HepG2 (cell line): Measurements from ENCODE around the gene SAPCD2. TPM values are rescaled to one million over a fixed set of nuclear protein-coding genes. Genes with fewer than 3 reads are reported as not detected.

Source experiments
- CEBPB ChIP-seq: IDR thresholded peaks from 2 replicates; pipeline ENCODE4 v1.6.1; 2011; ENCODE audit warnings: low read depth, low read length, improper control_type of control experiment, borderline replicate concordance
- EP300 ChIP-seq, 3 experiments: sonication (generic) in 1 of 3; formaldehyde crosslinking in 1 of 3; IDR thresholded peaks; 2 replicates each; pipeline versions ENCODE4 v1.5.1 to v1.6.1; 2011 to 2020; ENCODE audit warnings: low read depth in 2 of 3, low read length in 2 of 3, borderline replicate concordance in 1 of 3, improper control_type of control experiment in 1 of 3, mild to moderate bottlenecking in 1 of 3, missing genetic modification reagents in 1 of 3, moderate library complexity in 1 of 3
- HIVEP1 ChIP-seq: sonication (generic); formaldehyde crosslinking; IDR thresholded peaks from 2 replicates; pipeline ENCODE4 v1.4.0; 2020; ENCODE audit warnings: mild to moderate bottlenecking, missing genetic modification reagents
- HNRNPL ChIP-seq: fragments of 200-400 bp; formaldehyde crosslinking; IDR thresholded peaks from 2 replicates; pipeline ENCODE4 v1.6.1; 2017; ENCODE audit warnings: mild to moderate bottlenecking, low read depth, low read length
- LCORL ChIP-seq, 2 experiments: fragments of 450-650 bp in 1 of 2; sonication (generic) in 1 of 2; formaldehyde crosslinking in 1 of 2; IDR thresholded peaks; 2 replicates each; pipeline versions ENCODE4 v1.5.0 to v1.6.1; 2017 to 2020; ENCODE audit warnings: antibody characterized with exemption in 1 of 2, missing genetic modification reagents in 1 of 2
- NR2F6 ChIP-seq, 2 experiments: IDR thresholded peaks; 2 replicates each; pipeline ENCODE4 v1.6.1; 2016; ENCODE audit warnings: antibody characterized with exemption in 1 of 2, mild to moderate bottlenecking in 1 of 2
- PCBP1 ChIP-seq: fragments of 200-400 bp; formaldehyde crosslinking; IDR thresholded peaks from 2 replicates; pipeline ENCODE4 v1.6.1; 2017; ENCODE audit warnings: mild to moderate bottlenecking, low read depth, low read length, borderline replicate concordance
- RBM22 ChIP-seq: fragments of 200-400 bp; formaldehyde crosslinking; optimal IDR thresholded peaks from 2 replicates; pipeline ENCODE3; 2017; ENCODE audit warnings: mild to moderate bottlenecking, low read length, moderate library complexity
- RFX3 ChIP-seq: IDR thresholded peaks from 2 replicates; pipeline ENCODE4 v1.6.1; 2016; ENCODE audit warnings: missing biosample characterization, missing genetic modification reagents
- RXRA ChIP-seq: sonication (generic); formaldehyde crosslinking; IDR thresholded peaks from 2 replicates; pipeline ENCODE4 v1.5.1; 2020; ENCODE audit warnings: missing genetic modification reagents
- SP5 ChIP-seq: IDR thresholded peaks from 2 replicates; pipeline ENCODE4 v1.6.1; 2016; ENCODE audit warnings: low read depth, borderline replicate concordance
- ZNF766 ChIP-seq: sonication (generic); formaldehyde crosslinking; IDR thresholded peaks from 2 replicates; pipeline ENCODE4 v1.5.0; 2020; ENCODE audit warnings: missing genetic modification reagents, borderline replicate concordance
- polyA plus RNA-seq, 8 experiments: library from polyadenylated mRNA; depleted of rRNA in 3 of 8; stranded (reverse) in 7 of 8; unstranded in 1 of 8; fragments of >200 nt; fragmentation: Illumina TruSeq in 4 of 8; extraction: Trizol in 4 of 8; gene quantifications; 2 replicates each; pipeline versions ENCODE4 v1.2.1 to v1.2.3, GENCODE V29; 2011 to 2016; ENCODE audit warnings: low read depth in 4 of 8, missing spikeins in 1 of 8, mixed read lengths in 1 of 8; ENCODE audit not compliant: insufficient read depth in 1 of 8
- total RNA-seq, 5 experiments: library from RNA; depleted of rRNA; stranded (reverse); fragments of >200 nt; fragmentation: Illumina TruSeq; extraction: Trizol; gene quantifications; 2 replicates each; pipeline ENCODE4 v1.2.3, GENCODE V29; 2016; ENCODE audit warnings: low read depth in 1 of 5
- TF ChIP-seq, protein P1 (sequence below), 2 experiments: IDR thresholded peaks; 2 replicates each; pipeline ENCODE4 v1.6.1; 2011 to 2012; ENCODE audit warnings: low read length in 2 of 2, borderline replicate concordance in 1 of 2, low read depth in 1 of 2, mild to moderate bottlenecking in 1 of 2, moderate library complexity in 1 of 2
- TF ChIP-seq, protein P2 (sequence below): sonication (generic); formaldehyde crosslinking; IDR thresholded peaks from 2 replicates; pipeline ENCODE4 v1.4.0; 2020; ENCODE audit warnings: missing genetic modification reagents

The SAPCD2 gene
- total and polyA plus RNA-seq, 2 of the 13 experiments (the other 11 are each of a cell fraction or from before 2014, with no cell fraction given), result 21.9 to 42.8 TPM

DNA sequence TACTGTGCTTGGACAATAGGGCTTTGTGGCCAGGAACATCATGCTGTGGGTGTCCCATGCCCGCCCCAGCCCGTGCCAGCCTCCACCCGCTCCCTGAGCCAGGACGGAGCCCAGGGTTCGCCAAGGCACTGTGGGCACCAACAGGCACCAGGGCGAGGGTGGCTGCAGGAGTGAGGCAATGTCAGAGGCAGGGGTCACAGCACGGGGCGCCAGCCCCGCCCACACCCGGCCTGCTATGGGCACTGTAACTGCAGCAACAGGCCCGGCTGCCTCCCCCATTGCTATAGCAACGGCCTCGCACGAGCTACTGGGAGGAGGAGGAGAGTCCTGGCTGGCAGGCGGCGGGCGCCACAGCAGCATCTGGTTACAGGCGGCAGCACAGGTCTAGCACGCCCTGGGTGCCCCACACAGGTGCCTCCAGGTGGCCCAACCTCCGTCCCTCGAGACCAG is 44.8 kb downstream of the SAPCD2 start (continued):
- TF ChIP-seq CEBPB, result 0 out of 2 replicates have a peak, but pooled peaks have one; percentile 9
- peak; percentile 76 for TF ChIP-seq RFX3
- TF ChIP-seq HIVEP1, result no peak
- peak; percentile 51 for TF ChIP-seq RBM22
- no peak for TF ChIP-seq RXRA (CRISPR knock-in tag)
- TF ChIP-seq PCBP1, result 0 out of 2 replicates have a peak, but pooled peaks have one; percentile 22
- TF ChIP-seq, protein P1, sequence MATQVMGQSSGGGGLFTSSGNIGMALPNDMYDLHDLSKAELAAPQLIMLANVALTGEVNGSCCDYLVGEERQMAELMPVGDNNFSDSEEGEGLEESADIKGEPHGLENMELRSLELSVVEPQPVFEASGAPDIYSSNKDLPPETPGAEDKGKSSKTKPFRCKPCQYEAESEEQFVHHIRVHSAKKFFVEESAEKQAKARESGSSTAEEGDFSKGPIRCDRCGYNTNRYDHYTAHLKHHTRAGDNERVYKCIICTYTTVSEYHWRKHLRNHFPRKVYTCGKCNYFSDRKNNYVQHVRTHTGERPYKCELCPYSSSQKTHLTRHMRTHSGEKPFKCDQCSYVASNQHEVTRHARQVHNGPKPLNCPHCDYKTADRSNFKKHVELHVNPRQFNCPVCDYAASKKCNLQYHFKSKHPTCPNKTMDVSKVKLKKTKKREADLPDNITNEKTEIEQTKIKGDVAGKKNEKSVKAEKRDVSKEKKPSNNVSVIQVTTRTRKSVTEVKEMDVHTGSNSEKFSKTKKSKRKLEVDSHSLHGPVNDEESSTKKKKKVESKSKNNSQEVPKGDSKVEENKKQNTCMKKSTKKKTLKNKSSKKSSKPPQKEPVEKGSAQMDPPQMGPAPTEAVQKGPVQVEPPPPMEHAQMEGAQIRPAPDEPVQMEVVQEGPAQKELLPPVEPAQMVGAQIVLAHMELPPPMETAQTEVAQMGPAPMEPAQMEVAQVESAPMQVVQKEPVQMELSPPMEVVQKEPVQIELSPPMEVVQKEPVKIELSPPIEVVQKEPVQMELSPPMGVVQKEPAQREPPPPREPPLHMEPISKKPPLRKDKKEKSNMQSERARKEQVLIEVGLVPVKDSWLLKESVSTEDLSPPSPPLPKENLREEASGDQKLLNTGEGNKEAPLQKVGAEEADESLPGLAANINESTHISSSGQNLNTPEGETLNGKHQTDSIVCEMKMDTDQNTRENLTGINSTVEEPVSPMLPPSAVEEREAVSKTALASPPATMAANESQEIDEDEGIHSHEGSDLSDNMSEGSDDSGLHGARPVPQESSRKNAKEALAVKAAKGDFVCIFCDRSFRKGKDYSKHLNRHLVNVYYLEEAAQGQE (IDR thresholded peaks at IDR 0.05; ENCODE audit: borderline replicate concordance in 1 of 2, low read depth in 1 of 2, low read length in 2 of 2), result no peak
- TF ChIP-seq EP300 (IDR thresholded peaks at IDR 0.05; ENCODE audit: low read depth in 2 of 2, low read length in 2 of 2), result no peak
- no peak for TF ChIP-seq EP300 (CRISPR knock-in tag; IDR thresholded peaks at IDR 0.05; ENCODE audit: borderline replicate concordance)
- TF ChIP-seq HNRNPL, result peak; percentile 98
- TF ChIP-seq ZNF766 (CRISPR knock-in tag), result no peak
- TF ChIP-seq, protein P2, sequence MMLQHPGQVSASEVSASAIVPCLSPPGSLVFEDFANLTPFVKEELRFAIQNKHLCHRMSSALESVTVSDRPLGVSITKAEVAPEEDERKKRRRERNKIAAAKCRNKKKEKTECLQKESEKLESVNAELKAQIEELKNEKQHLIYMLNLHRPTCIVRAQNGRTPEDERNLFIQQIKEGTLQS (CRISPR knock-in tag), result no peak
- peak; percentile 18; the same call in 1 of the 2 replicates for TF ChIP-seq NR2F6 (IDR thresholded peaks at IDR 0.05)
- TF ChIP-seq NR2F6 (CRISPR knock-in tag; IDR thresholded peaks at IDR 0.05), result peak; percentile 20; the same call in 1 of the 2 replicates
- TF ChIP-seq LCORL (IDR thresholded peaks at IDR 0.05), result no peak
- no peak for TF ChIP-seq LCORL (CRISPR knock-in tag; IDR thresholded peaks at IDR 0.05)
- TF ChIP-seq SP5 (CRISPR knock-in tag), result 0 out of 2 replicates have a peak, but pooled peaks have one; percentile 12
- TF ChIP-seq, all 625 proteins: peak for 13
